Measurements from ENCODE around the gene ZNF32. TPM values are rescaled to one million over a fixed set of nuclear protein-coding genes. Genes with fewer than 3 reads are reported as not detected.

The ZNF32 gene, protein sequence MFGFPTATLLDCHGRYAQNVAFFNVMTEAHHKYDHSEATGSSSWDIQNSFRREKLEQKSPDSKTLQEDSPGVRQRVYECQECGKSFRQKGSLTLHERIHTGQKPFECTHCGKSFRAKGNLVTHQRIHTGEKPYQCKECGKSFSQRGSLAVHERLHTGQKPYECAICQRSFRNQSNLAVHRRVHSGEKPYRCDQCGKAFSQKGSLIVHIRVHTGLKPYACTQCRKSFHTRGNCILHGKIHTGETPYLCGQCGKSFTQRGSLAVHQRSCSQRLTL
- total RNA-seq (10 to 100 TPM; 26.3 to 42.4 (median 29.7) TPM), polyA plus RNA-seq (10 to 100 TPM; 60.9 to 68.8 (median 63.6) TPM)
- long read RNA-seq, donor 1, transcript ZNF32-201 (3 exons, 1,137 nt): major isoform, 14 of 21 reads
- long read RNA-seq, donor 1, partial matches to known transcripts: 0 of 21 reads
- long read RNA-seq, donor 1, other reads (novel, unspliced or antisense): 6 of 21 reads
- long read RNA-seq, donor 2, transcript ZNF32-201 (3 exons, 1,137 nt): major isoform, 5 of 12 reads
- long read RNA-seq, donor 2, partial matches to known transcripts: 6 of 12 reads
- long read RNA-seq, donor 2, other reads (novel, unspliced or antisense): 0 of 12 reads

DNA sequence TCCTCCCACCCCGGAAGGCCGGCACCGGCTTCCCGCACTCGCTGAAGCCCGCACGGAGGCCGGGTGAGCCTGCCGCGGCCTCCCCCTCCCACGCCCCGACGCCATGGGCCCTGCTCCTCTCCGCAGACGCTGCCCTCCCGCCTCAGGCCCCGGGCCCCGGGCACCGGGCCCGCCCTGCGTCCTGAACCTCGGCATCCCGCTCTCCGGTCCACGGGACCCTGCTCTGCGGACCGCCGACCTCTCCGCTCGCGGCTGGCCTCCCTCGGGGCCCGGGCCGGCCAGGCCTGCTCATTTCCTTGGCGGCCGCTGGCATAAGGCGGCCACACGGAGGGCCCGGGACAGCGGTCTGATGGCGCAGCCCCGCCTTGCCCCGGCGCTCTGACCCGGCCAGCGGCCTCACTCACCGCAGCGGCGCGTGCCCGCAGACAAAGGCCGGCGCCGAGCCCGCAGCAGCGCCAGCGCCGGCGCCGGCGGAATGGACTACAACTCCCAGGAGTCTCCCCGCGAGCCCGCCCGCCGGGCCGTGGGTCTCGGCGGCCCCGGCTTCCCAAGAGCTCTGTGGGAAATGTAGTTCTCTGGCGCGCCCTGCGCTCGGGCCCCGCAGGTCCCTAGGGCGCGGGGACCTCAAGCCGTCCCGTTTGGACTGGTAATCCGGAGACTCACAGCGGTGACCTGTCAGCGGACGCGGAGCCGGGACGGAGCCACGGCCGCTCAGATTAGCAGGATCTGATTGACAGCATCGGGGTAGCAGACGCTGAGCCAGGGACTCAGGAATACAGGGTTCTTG lies at the start of gene ZNF32:
TSS of gene ZNF32 (minus strand) at position 484 of the 787 bp plus-strand sequence. CDS start 2,748 bp downstream, outside the sequence.
- peak; percentile 65 to 80 (median 79) for TF ChIP-seq POLR2AphosphoS5 (IDR thresholded peaks at IDR 0.05)
- TF ChIP-seq, protein P1, sequence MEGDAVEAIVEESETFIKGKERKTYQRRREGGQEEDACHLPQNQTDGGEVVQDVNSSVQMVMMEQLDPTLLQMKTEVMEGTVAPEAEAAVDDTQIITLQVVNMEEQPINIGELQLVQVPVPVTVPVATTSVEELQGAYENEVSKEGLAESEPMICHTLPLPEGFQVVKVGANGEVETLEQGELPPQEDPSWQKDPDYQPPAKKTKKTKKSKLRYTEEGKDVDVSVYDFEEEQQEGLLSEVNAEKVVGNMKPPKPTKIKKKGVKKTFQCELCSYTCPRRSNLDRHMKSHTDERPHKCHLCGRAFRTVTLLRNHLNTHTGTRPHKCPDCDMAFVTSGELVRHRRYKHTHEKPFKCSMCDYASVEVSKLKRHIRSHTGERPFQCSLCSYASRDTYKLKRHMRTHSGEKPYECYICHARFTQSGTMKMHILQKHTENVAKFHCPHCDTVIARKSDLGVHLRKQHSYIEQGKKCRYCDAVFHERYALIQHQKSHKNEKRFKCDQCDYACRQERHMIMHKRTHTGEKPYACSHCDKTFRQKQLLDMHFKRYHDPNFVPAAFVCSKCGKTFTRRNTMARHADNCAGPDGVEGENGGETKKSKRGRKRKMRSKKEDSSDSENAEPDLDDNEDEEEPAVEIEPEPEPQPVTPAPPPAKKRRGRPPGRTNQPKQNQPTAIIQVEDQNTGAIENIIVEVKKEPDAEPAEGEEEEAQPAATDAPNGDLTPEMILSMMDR (IDR thresholded peaks at IDR 0.05 in 8 of 11, conservative IDR thresholded peaks at IDR 0.05 in 3 of 11): peak in 1 of 11 experiments; percentile 6
- TF ChIP-seq POLR2A (IDR thresholded peaks at IDR 0.05): peak in 2 of 3 donors; percentile 23 to 41
- H3K4me1 ChIP-seq: peaks cover 6 to 25% (median 17%) of the 10 kb centered on the region in 6 donors
- intact Hi-C loops (cut with DNase I; ENCODE audit: low total_unique reads): no loop called here
- peaks cover 20 to 32% (median 27%) of the 10 kb centered on the region in 6 donors for H3K36me3 ChIP-seq
- peaks cover 15 to 42% (median 38%) of the 10 kb centered on the region in 8 donors for H3K9me3 ChIP-seq
- 0 to 1% (median 1%) methylated on average over 34 to 90 of the region's 90 CpGs for WGBS, 5 donors
- H3K27me3 ChIP-seq (replicated peaks in 1 of 7): peaks cover 0 to 3% (median 0%) of the 10 kb centered on the region in 7 donors
- H3K4me3 ChIP-seq: peak within 1 kb of the TSS; percentile 61 to 92 (median 66)
- peak within 1 kb of the TSS; percentile 81 to 91 (median 86) for H3K27ac ChIP-seq
- peak; percentile 94 for DNase-seq

DNA sequence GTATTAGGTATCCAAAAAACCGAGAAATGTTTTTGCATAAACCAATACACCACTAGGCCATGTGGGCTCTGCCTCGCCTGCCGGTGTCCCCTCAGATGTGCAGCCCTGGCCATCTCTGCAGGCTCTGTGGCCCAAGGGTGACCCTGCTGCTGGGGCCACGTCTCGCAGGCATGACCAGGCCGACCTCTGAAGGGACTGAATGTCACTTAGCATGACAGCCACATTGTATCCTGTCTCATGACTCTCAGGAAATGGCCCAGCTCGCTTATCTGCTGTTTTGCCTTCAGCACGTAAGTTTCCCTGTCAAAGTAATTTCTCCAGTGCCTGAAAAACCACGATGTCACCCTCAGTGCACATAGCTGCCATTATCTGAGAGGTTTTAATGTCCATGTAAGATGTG lies 49.5 kb upstream of the ZNF32 start:
- Histone ChIP-seq H3K27ac (no peak overlapping the region), H3K36me3 (no peaks in the 10 kb centered on the region), H3K27me3 (replicated peaks in 1 of 7) (peaks cover 0 to 18% (median 0%) of the 10 kb centered on the region in 7 donors), H3K4me3 (no peak overlapping the region), H3K4me1 (peaks cover 3 to 35% (median 13%) of the 10 kb centered on the region in 6 donors), H3K9me3 (no peaks in the 10 kb centered on the region)
- TF ChIP-seq, protein P1 (IDR thresholded peaks at IDR 0.05 in 8 of 11, conservative IDR thresholded peaks at IDR 0.05 in 3 of 11): no peak
- peak; percentile 35 to 56 (median 54) for TF ChIP-seq POLR2AphosphoS5 (IDR thresholded peaks at IDR 0.05)
- 26 to 36% (median 34%) methylated on average over 9 of the region's 9 CpGs for whole genome bisulfite sequencing, 5 donors
- intact Hi-C loops (cut with DNase I; ENCODE audit: low total_unique reads): no loop called here
- no peak for DNase-seq

DNA sequence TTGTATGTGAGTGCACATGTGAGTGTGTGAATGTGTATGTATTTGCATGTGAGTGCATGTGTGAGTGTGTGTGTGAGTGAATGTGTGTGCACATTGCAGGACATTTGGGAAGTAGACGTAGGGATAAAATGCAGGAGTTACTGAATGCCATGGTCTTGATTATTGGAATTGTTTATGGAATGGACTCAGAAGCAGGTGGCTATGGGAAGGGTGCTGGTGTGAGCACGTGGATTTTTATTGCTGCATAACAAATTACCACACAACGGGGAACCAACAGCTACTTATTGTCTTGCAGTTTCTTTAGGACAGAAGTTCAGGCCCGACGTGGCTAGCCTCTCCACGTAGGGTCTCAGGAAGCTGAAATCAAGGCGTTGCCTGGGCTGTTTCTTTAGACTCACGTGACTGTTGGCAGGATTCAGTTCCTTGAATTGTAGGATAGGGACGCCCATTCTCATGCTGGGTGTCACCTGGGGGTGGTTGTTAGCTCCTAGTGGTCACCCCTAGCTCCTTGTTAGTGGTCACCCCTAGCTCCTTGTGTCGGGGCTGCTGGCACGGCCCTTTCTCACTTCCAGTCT lies 48.3 kb upstream of the ZNF32 start:
- no peaks in the 10 kb centered on the region for H3K36me3 ChIP-seq
- peaks cover 0 to 24% (median 0%) of the 10 kb centered on the region in 7 donors for H3K27me3 ChIP-seq (replicated peaks in 1 of 7)
- peaks cover 3 to 23% (median 10%) of the 10 kb centered on the region in 6 donors for H3K4me1 ChIP-seq
- no peak for DNase-seq
- WGBS, 5 donors: 68 to 86% (median 79%) methylated on average over 10 to 11 of the region's 11 CpGs
- H3K27ac ChIP-seq: no peak overlapping the region
- no peaks in the 10 kb centered on the region for H3K9me3 ChIP-seq
- intact Hi-C loops (cut with DNase I; ENCODE audit: low total_unique reads): no loop called here
- TF ChIP-seq POLR2A (IDR thresholded peaks at IDR 0.05): no peak
- TF ChIP-seq, protein P1 (IDR thresholded peaks at IDR 0.05 in 8 of 11, conservative IDR thresholded peaks at IDR 0.05 in 3 of 11): no peak
- TF ChIP-seq POLR2AphosphoS5 (IDR thresholded peaks at IDR 0.05): no peak
- no peak overlapping the region for H3K4me3 ChIP-seq

Measured in spleen (tissue), 13 donors.